Measurements from ENCODE around the gene PTPRM.

- TF ChIP-seq EZH2 (IDR thresholded peaks at IDR 0.05; ENCODE audit: borderline replicate concordance, low read depth, low read length, severe bottlenecking) (no peak), CTCF (IDR thresholded peaks at IDR 0.05; ENCODE audit: borderline replicate concordance, extremely low read depth, low read length, poor library complexity, severe bottlenecking) (no peak)
Observed at GRCh38 chr18:7809455-7809854, 242.3 kb downstream of the PTPRM start.

Measured in DND-41 (cell line).